Measurements from ENCODE around the gene NELL1. TPM values are rescaled to one million over a fixed set of nuclear protein-coding genes. Genes with fewer than 3 reads are reported as not detected.

NELL1 gene
- total RNA-seq, 2 experiments from 2014 or later, result not detected

DNA sequence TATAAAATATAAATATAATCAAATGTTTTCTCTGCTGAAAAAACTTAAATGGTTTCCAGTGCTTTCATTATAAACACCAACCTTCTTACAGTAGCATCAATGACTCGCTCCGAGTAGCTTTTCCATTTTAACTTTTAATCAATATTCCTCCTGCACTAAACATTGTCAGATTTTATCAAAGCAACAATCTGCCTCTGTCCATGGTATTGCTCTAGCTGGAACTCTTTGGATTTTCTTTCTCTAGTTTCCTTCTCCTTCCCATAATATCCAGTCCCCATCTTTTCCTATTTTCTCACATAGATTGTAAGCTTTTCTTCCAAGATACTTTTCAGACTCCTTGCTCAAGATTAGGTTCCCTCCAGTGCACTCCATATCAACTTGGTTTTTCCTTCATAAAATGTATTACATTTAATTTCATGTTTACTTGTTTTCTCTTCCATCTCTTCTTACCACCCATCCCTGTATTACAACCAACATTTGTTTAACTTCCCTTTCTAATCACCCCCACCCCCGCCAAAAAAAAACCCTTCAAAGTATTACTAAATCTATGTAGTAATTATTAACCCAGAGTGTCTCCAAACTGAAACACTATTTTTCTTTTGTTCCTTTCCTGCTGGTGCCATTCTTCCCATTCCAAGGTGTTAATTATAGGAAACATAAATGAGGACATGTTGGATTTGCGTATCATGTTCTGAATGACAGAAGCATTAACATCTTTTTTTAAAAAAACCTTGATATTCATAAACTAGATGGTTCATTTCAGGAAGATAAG is 716.5 kb downstream of the NELL1 start:
- ATAC-seq (no peak), DNase-seq (no peak)
- Mint-ChIP-seq H3K27ac (no peak overlapping the region), H3K4me1 (no peaks in the 10 kb centered on the region), H3K4me3 (no peak overlapping the region), H3K36me3 (no peaks in the 10 kb centered on the region), H3K9me3 (ENCODE audit: low read depth) (peaks cover 10% of the 10 kb centered on the region), H3K27me3 (no peaks in the 10 kb centered on the region)
- CTCF ChIA-PET, result interaction anchor here (0.6 kb wide), 1 partner anchor 19 kb away, joined by 3 read pairs; no protein-coding TSS in a partner anchor

DNA sequence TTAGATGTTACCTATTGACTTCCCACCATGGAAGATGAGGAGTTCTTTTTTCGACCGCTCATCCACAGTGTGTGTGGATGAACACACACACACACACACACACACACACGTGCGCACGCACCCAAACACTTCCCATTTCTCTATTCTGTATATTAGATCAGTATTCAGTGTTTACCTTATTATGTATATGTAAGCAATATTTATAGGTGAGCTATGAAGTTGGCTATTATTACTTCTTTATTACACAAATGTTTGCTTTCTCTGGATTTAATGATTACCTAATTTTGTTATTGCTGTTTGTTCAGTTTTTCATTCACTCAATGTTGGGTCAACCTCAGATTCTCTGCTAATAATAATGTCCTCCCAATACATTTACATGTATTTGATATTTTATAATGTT is 721.0 kb downstream of the NELL1 start:
- no peak for DNase-seq
- no peaks in the 10 kb centered on the region for H3K27me3 Mint-ChIP-seq
- no peak overlapping the region for H3K27ac Mint-ChIP-seq
- H3K36me3 Mint-ChIP-seq, result no peaks in the 10 kb centered on the region
- CTCF ChIA-PET, result no interaction called here
- H3K4me3 Mint-ChIP-seq, result no peak overlapping the region
- no peak for ATAC-seq
- H3K9me3 Mint-ChIP-seq (ENCODE audit: low read depth), result peaks cover 4% of the 10 kb centered on the region
- no peaks in the 10 kb centered on the region for H3K4me1 Mint-ChIP-seq

DNA sequence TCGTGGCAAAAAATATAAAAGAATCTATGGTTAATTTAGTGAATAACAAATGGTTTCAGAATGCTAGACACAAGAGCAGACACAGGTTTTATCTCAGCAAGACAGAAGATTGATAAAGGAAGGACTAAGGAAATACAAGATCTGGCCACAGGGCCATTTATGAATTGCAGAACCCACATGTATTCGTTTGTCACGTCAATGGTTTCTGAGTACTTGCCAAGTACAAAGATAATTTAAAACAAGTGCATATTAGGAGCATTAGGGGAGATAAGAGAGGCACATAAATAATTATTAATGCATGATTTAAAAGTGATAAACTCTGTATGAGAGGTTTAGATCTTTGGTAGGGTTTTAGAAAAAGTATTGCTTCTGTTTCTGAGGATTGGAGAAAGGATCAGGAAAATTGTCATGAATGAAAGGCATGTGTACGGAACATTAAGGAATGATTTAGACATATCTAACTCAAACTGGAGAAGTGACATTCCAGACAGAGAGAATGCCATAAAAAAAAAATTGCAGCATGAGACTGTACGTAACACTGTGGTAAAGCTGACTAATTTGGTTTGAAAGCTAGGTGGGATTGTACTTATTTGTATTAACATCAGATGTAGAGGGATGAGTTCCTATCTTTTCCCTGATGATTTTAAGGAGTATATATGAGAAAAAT is 727.1 kb downstream of the NELL1 start:
- Mint-ChIP-seq H3K36me3 (no peaks in the 10 kb centered on the region), H3K27me3 (no peaks in the 10 kb centered on the region), H3K9me3 (ENCODE audit: low read depth) (peaks cover 2% of the 10 kb centered on the region), H3K4me1 (no peaks in the 10 kb centered on the region), H3K27ac (no peak overlapping the region), H3K4me3 (no peak overlapping the region)
- DNase-seq (no peak), ATAC-seq (no peak)
- CTCF ChIA-PET, result no interaction called here

DNA sequence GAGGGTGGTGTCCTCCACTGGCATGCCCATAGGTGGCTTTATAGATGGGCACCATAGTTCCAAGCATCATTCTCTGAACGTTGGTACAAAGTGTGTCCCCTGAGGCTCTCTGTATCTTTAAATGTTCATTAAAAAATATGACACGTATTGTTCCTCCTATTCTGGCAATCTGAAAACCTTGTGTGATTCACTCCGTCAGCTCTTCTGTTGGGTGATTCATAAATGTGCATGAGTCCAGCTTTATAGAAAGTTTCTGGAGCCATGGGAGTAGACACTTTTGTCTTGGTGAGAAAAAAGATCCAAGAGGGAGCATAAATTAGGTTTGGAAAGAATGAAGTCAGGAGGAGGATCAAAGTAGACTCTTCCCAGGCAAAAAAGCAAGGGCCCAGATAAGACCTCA is 728.8 kb downstream of the NELL1 start:
- Mint-ChIP-seq H3K27me3 (no peaks in the 10 kb centered on the region), H3K4me1 (no peaks in the 10 kb centered on the region), H3K36me3 (no peaks in the 10 kb centered on the region), H3K4me3 (no peak overlapping the region), H3K9me3 (ENCODE audit: low read depth) (peaks cover 7% of the 10 kb centered on the region), H3K27ac (no peak overlapping the region)
- CTCF ChIA-PET, result no interaction called here
- no peak for ATAC-seq
- no peak for DNase-seq

DNA sequence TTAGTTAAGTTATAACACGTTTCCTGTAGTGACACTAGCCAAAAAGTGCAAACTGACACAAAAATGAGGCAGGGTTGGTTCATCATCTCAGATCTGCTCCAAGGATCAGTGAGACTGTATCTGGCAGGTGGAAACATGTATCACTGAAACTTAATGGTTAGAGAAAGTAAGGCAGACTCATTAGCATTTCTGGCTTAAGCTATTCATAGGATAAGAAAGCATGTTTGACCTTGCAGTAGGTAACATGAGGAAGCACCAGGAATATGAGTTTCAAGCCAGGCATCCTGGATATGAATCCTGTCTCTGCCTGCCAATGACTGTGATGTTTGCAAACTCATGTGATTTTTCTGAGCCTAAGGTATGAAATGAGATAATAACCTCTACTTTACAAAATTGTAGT is 732.1 kb downstream of the NELL1 start:
- DNase-seq (no peak), ATAC-seq (no peak)
- Mint-ChIP-seq H3K4me3 (no peak overlapping the region), H3K27ac (no peak overlapping the region), H3K36me3 (no peaks in the 10 kb centered on the region), H3K4me1 (no peaks in the 10 kb centered on the region), H3K27me3 (no peaks in the 10 kb centered on the region), H3K9me3 (ENCODE audit: low read depth) (peaks cover 10% of the 10 kb centered on the region)
- CTCF ChIA-PET, result no interaction called here

DNA sequence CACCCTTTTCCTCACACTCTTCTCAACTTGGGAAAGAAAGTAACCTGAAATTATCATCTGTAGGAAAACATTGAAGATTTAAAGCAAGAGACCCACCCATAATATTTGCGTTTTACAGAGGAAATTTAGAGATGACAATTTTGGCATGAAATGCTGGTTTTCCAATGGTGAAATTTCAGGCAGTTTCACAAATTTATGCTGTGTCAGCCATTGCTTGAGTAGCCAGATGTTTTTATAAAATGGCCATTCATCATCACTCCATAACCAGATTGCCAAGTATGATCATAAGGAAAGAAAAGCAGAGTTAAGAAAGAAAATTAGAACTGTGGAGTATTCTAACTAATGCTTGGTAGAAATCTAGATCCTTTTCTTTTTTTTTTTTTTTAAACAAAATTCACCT is 732.9 kb downstream of the NELL1 start:
- H3K36me3 Mint-ChIP-seq, result no peaks in the 10 kb centered on the region
- no peak for DNase-seq
- no peaks in the 10 kb centered on the region for H3K4me1 Mint-ChIP-seq
- no peak overlapping the region for H3K27ac Mint-ChIP-seq
- H3K9me3 Mint-ChIP-seq (ENCODE audit: low read depth), result peaks cover 10% of the 10 kb centered on the region
- ATAC-seq, result no peak
- CTCF ChIA-PET, result no interaction called here
- no peak overlapping the region for H3K4me3 Mint-ChIP-seq
- H3K27me3 Mint-ChIP-seq, result no peaks in the 10 kb centered on the region

DNA sequence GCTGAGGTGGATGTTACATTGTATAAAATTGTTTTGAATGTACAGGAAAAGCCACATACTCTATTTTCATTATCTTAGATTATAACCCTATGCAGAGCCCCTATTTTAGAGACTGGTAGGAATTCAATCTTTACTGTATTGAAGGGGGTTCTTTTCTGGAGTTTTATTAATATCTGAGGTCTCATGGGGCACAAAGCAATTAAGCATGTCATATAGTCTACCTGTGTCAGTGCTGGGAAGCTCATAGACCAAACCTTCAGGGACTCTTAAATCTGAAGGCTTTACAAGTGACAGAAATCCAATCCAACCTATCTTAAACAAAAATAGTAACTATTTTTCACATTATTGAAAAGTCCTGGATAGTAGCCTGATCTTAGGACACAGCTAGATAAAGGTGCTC is 733.7 kb downstream of the NELL1 start:
- no peak for ATAC-seq
- CTCF ChIA-PET, result no interaction called here
- H3K4me1 Mint-ChIP-seq, result no peaks in the 10 kb centered on the region
- no peaks in the 10 kb centered on the region for H3K27me3 Mint-ChIP-seq
- H3K9me3 Mint-ChIP-seq (ENCODE audit: low read depth), result peaks cover 10% of the 10 kb centered on the region
- no peak overlapping the region for H3K27ac Mint-ChIP-seq
- H3K36me3 Mint-ChIP-seq, result no peaks in the 10 kb centered on the region
- DNase-seq, result no peak
- H3K4me3 Mint-ChIP-seq, result no peak overlapping the region

DNA sequence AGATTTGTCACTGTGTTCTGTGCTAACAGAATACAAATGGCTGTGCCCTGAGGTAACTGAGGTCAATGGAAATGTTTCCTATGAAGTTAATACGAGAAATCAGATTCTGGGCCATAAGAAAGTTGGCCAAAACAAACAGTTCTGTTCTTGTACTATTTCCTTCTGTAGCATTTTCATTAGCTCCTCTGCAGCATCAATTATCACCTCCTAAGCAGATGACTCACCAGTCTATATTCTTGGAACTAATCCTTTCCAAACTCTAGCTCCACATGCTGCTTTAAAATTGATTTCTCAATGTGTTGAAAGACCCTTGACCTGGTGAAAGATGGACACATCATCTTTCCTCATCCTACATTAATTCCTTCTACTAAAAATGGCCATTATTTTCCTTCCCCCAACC is 736.0 kb downstream of the NELL1 start:
- Mint-ChIP-seq H3K9me3 (ENCODE audit: low read depth) (peaks cover 15% of the 10 kb centered on the region), H3K4me1 (no peaks in the 10 kb centered on the region), H3K27me3 (no peaks in the 10 kb centered on the region), H3K36me3 (no peaks in the 10 kb centered on the region), H3K4me3 (no peak overlapping the region), H3K27ac (no peak overlapping the region)
- CTCF ChIA-PET, result interaction anchor here (1.2 kb wide), 1 partner anchor 12 kb away, joined by 3 read pairs; no protein-coding TSS in a partner anchor
- DNase-seq (no peak), ATAC-seq (no peak)

DNA sequence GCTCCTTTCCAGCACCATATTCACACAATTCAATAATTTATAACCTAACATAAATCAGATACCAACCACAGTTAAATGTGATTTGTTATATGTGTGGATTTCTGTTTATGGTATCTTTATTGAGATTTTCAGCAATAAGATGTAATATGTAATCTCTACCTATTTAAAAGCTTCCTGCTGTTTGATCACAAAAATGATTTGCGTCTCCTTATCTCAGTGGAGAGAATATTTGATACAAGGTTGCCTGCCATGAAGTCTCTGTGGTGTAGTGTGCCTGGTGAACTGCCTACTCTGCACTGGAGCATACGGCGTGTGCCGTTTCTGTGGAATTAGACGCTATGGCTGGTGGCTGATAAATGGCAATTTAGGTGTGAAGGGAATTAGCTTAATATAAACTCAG is 741.1 kb downstream of the NELL1 start:
- CTCF ChIA-PET, result no interaction called here
- DNase-seq (no peak), ATAC-seq (no peak)
- H3K27ac Mint-ChIP-seq, result no peak overlapping the region
- H3K27me3 Mint-ChIP-seq, result no peaks in the 10 kb centered on the region
- no peak overlapping the region for H3K4me3 Mint-ChIP-seq
- no peaks in the 10 kb centered on the region for H3K4me1 Mint-ChIP-seq
- H3K36me3 Mint-ChIP-seq, result no peaks in the 10 kb centered on the region
- peaks cover 11% of the 10 kb centered on the region for H3K9me3 Mint-ChIP-seq (ENCODE audit: low read depth)

DNA sequence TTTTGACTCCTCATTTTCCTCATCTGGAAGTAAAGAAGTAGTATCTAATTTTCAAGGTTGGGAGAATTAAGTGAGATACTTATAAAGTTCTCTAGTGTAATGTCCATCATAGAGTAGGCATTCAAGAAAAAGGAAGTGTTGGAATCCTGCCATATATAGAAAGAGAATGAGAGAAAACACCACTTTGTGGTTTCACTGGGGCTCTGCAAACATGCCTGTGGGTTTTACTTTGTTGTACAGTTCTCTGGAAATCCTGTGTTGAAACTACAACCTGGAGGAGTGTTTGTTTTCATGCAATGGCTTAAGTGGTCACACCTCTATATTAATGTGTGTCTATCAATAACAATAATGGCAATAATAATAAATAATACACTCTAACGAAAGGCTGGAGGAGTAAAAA is 741.7 kb downstream of the NELL1 start:
- no peak overlapping the region for H3K27ac Mint-ChIP-seq
- no peaks in the 10 kb centered on the region for H3K27me3 Mint-ChIP-seq
- ATAC-seq (no peak), DNase-seq (no peak)
- no peak overlapping the region for H3K4me3 Mint-ChIP-seq
- no peaks in the 10 kb centered on the region for H3K4me1 Mint-ChIP-seq
- H3K36me3 Mint-ChIP-seq, result no peaks in the 10 kb centered on the region
- H3K9me3 Mint-ChIP-seq (ENCODE audit: low read depth), result peaks cover 8% of the 10 kb centered on the region
- CTCF ChIA-PET, result no interaction called here

DNA sequence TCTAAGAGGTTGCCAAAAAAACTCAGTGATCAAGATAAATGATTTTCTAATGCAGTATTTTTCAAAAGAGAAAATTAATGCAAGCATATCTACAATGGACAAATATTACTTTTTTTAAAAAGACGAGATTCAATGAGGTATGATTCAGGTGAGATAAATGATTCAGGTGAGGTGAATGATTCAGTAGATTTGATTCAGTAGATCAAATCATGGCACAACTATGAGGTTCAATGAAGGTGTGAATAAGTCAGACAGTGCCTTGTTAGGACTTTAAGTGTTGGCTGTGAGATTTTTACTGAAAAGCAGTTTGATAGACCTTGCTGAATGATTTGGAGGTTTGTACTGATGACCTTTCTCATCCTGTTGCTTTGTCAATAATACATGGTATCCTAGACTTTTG is 742.2 kb downstream of the NELL1 start:
- Mint-ChIP-seq H3K27me3 (no peaks in the 10 kb centered on the region), H3K9me3 (ENCODE audit: low read depth) (peaks cover 8% of the 10 kb centered on the region), H3K27ac (no peak overlapping the region), H3K4me1 (no peaks in the 10 kb centered on the region), H3K36me3 (no peaks in the 10 kb centered on the region), H3K4me3 (no peak overlapping the region)
- ATAC-seq (no peak), DNase-seq (no peak)
- CTCF ChIA-PET, result no interaction called here

DNA sequence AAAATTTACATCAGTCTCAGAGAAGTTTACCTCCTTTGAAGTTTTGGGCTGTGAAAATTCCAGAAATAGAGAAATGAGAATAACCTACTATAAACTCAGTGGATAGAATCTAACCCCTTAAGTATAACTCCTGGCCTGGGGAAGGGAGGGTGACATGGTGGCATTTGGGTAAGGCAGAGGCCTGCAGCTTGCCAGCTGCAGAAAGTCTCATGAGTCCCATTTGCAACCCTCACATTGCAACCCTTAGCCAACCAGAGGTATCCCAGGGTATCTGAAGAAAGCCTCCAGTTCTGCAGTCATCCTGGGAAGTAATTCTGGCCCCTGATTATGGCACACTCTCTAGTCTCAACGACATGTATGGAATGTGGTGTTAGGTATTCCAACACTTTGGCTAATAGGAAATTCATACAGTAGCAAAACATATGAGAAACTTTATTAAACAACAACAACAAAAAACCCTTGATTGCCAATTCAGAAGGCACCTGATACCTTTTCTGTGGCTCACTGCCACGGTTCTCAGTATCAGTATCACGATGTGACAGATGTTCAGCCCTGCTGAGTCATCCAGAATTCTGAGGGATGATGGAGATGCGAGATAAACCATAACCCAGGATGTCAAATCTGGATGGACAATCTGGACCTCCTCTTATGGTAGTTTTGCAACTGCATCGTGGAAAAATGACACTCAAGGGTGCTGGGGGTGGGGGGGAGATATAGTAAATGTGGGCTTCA is 743.4 kb downstream of the NELL1 start:
- DNase-seq (no peak), ATAC-seq (no peak)
- Mint-ChIP-seq H3K36me3 (no peaks in the 10 kb centered on the region), H3K27ac (no peak overlapping the region), H3K4me3 (no peak overlapping the region), H3K9me3 (ENCODE audit: low read depth) (peaks cover 8% of the 10 kb centered on the region), H3K27me3 (no peaks in the 10 kb centered on the region), H3K4me1 (no peaks in the 10 kb centered on the region)
- CTCF ChIA-PET, result no interaction called here

DNA sequence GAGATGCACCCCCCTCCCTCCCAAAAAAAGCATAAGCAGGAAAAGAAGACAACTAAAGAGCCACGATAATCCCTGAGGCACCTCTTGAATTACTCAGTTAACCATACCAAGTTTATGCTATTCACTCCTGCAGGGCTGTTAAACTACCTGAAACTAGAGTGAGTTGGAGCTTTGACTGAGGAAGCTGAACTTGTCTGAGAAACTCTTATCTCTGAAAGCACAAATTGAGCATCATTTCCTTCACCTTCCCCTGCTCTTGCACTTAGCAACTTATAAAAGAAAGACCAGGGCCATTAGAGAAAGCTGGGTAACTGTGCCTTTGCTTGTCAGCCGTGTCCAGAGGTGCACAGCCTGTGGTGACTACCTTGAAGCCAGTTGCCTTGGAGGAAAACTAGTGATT is 745.6 kb downstream of the NELL1 start:
- Mint-ChIP-seq H3K27ac (no peak overlapping the region), H3K9me3 (ENCODE audit: low read depth) (peaks cover 6% of the 10 kb centered on the region), H3K4me1 (no peaks in the 10 kb centered on the region), H3K36me3 (no peaks in the 10 kb centered on the region), H3K27me3 (no peaks in the 10 kb centered on the region), H3K4me3 (no peak overlapping the region)
- ATAC-seq (no peak), DNase-seq (no peak)
- CTCF ChIA-PET, result no interaction called here

DNA sequence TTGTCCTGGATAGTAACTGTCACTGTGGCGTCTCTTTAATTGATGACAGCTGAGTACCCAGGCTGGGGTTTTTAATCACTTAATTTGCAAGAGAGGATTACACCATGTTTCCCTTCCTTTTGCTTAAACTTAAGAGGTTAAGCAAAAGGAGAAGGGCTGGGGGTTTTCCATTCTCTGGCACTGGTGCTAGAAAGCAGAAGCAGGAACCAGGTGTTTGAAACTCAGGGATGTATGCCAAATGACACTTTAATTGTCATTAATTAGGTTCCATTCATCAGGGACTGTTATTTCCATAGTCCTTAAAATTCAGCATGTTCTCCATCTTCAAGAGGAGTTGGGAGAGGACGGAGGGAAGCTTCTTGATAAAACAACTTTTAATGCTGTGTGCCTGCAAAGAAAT is 746.2 kb downstream of the NELL1 start:
- no peak for ATAC-seq
- H3K9me3 Mint-ChIP-seq (ENCODE audit: low read depth), result peaks cover 4% of the 10 kb centered on the region
- H3K27me3 Mint-ChIP-seq, result no peaks in the 10 kb centered on the region
- no peak for DNase-seq
- no peaks in the 10 kb centered on the region for H3K36me3 Mint-ChIP-seq
- no peaks in the 10 kb centered on the region for H3K4me1 Mint-ChIP-seq
- CTCF ChIA-PET, result no interaction called here
- H3K27ac Mint-ChIP-seq, result no peak overlapping the region
- no peak overlapping the region for H3K4me3 Mint-ChIP-seq
